ENCODE measurements around the gene ARMC5. TPM values are rescaled to one million over a fixed set of nuclear protein-coding genes. Genes with fewer than 3 reads are reported as not detected.

ARMC5 gene
- polyA plus RNA-seq, 1 of the 3 experiments (the other 2 are of a cell fraction) = 8.9 TPM

GRCh38 chr16:31456988-31457360 lies 2.3 kb upstream of the ARMC5 start:
- H3K9me3 ChIP-seq = no peaks in the 10 kb centered on the region
- peaks cover 59% of the 10 kb centered on the region for H3K79me2 ChIP-seq (ENCODE audit: insufficient read depth)
- DNase-seq = no peak
- 92% methylated on average over 6 of the region's 8 CpGs for WGBS (ENCODE audit: low lambda C conversion rate)
- H3F3A ChIP-seq (replicated peaks; ENCODE audit: insufficient read depth) = peaks cover 32% of the 10 kb centered on the region
- H3K36me3 ChIP-seq (replicated peaks in 1 of 2; ENCODE audit: control insufficient read depth in 1 of 2, insufficient read depth in 2 of 2, low read length in 1 of 2) = peaks cover 4 to 10% of the 10 kb centered on the region in 2 experiments
- peak overlapping the region; percentile 92 for H3K4me2 ChIP-seq
- peaks cover 39 to 53% of the 10 kb centered on the region in 2 experiments; a peak in 2 of 4 replicates for H3K4me1 ChIP-seq (ENCODE audit: control insufficient read depth in 1 of 2, insufficient read depth in 2 of 2, low read depth in 1 of 2, low read length in 1 of 2)
- ChIA-PET CTCF (interaction anchor here (1.2 to 8.0 kb wide), 8 partner anchors 14 to 472 kb away, joined by 3 to 80 read pairs (median 5); partner anchors contain the start of genes HSD3B7, TGFB1I1 and ZNF843), POLR2A (interaction anchor here (0.6 kb wide), 1 partner anchor 249 kb away, joined by 4 read pairs; no protein-coding TSS in a partner anchor)
- H3K9ac ChIP-seq = 0 out of 2 replicates have a peak overlapping the region, but pooled peaks have one; percentile 98
- peaks cover 38% of the 10 kb centered on the region for H4K20me1 ChIP-seq (ENCODE audit: insufficient read depth)
- TF ChIP-seq REST (IDR thresholded peaks at IDR 0.05; ENCODE audit: low read depth, low read length) (peak; percentile 77; the same call in 1 of the 2 replicates), PBX3 (IDR thresholded peaks at IDR 0.05) (no peak), EZH2phosphoT487 (IDR thresholded peaks at IDR 0.05; ENCODE audit: borderline replicate concordance, low read depth) (no peak)
- H3K27me3 ChIP-seq (ENCODE audit: insufficient read depth) = no peaks in the 10 kb centered on the region
- no peak overlapping the region for H2AFZ ChIP-seq (ENCODE audit: low read depth)
- no peak overlapping the region for H3K27ac ChIP-seq (ENCODE audit: low read depth in 2 of 2, low read length in 1 of 2)
- H3K9me2 ChIP-seq = no peaks in the 10 kb centered on the region
- peak overlapping the region in 1 of 2 experiments; percentile 74; a peak in 1 of 4 replicates for H3K4me3 ChIP-seq (ENCODE audit: low read depth in 2 of 2, low read length in 1 of 2)

- 3% methylated on average over 17 of the region's 42 CpGs for WGBS (ENCODE audit: low lambda C conversion rate)
- POLR2A ChIA-PET = interaction anchor here (0.9 to 3.6 kb wide), 10 partner anchors 7 to 384 kb away, joined by 3 to 15 read pairs (median 4); partner anchors contain the start of genes KAT8, RUSF1, TGFB1I1 and ZNF646
These were observed 1.0 kb upstream of the ARMC5 start for GRCh38 chr16:31458073-31458843.

More at GRCh38 chr16:31458073-31458843, 1.0 kb upstream of the ARMC5 start:
- peak; percentile 58 for DNase-seq
- H3K9me2 ChIP-seq = no peaks in the 10 kb centered on the region
- peak overlapping the region; percentile 98 for H3K9ac ChIP-seq
- H3K9me3 ChIP-seq = no peaks in the 10 kb centered on the region
- H3F3A ChIP-seq (replicated peaks; ENCODE audit: insufficient read depth) = peaks cover 22% of the 10 kb centered on the region
- peaks cover 10% of the 10 kb centered on the region in 2 experiments for H3K36me3 ChIP-seq (replicated peaks in 1 of 2; ENCODE audit: control insufficient read depth in 1 of 2, insufficient read depth in 2 of 2, low read length in 1 of 2)
- H3K79me2 ChIP-seq (ENCODE audit: insufficient read depth) = peaks cover 58% of the 10 kb centered on the region
- H3K27me3 ChIP-seq (ENCODE audit: insufficient read depth) = no peaks in the 10 kb centered on the region
- peaks cover 38 to 43% of the 10 kb centered on the region in 2 experiments; a peak in 2 of 4 replicates for H3K4me1 ChIP-seq (ENCODE audit: control insufficient read depth in 1 of 2, insufficient read depth in 2 of 2, low read depth in 1 of 2, low read length in 1 of 2)
- H4K20me1 ChIP-seq (ENCODE audit: insufficient read depth) = peaks cover 34% of the 10 kb centered on the region
- peak overlapping the region; percentile 96 to 97 for H3K27ac ChIP-seq (ENCODE audit: low read depth in 2 of 2, low read length in 1 of 2)
- CTCF ChIA-PET = interaction anchor here (0.7 to 8.0 kb wide), 17 partner anchors 12 to 502 kb away, joined by 3 to 80 read pairs (median 4); partner anchors contain the start of genes COX6A2, HSD3B7, RUSF1 and TGFB1I1
- H2AFZ ChIP-seq (ENCODE audit: low read depth) = no peak overlapping the region
- TF ChIP-seq MEF2A (IDR thresholded peaks at IDR 0.05; ENCODE audit: borderline replicate concordance, low read depth) (no peak), MAX (IDR thresholded peaks at IDR 0.05; ENCODE audit: low read depth) (peak; percentile 68)
- H3K4me3 ChIP-seq (ENCODE audit: low read depth in 2 of 2, low read length in 1 of 2) = peak overlapping the region; percentile 72 to 74
- peak overlapping the region; percentile 92 for H3K4me2 ChIP-seq
